Measurements from ENCODE around the gene DAPK3.
A peak's percentile ranks its signal among the peaks of the same experiment; 100 is the strongest.

The DAPK3 gene

GRCh38 chr19:3979674-3980352 is 8.9 kb upstream of the DAPK3 start:
- Histone ChIP-seq H3K9me3 (ENCODE audit: control insufficient read depth, low read length) (no peaks in the 10 kb centered on the region), H3K4ac (ENCODE audit: low read depth in 1 of 2, low read length in 2 of 2) (no peak overlapping the region), H2BK5ac (ENCODE audit: low read depth, low read length, poor library complexity, severe bottlenecking) (no peak overlapping the region), H2BK15ac (ENCODE audit: low read depth, poor library complexity, severe bottlenecking) (no peak overlapping the region), H3K4me2 (ENCODE audit: low read length, poor library complexity, severe bottlenecking) (no peak overlapping the region), H3K4me3 (ENCODE audit: insufficient read depth in 1 of 2, low read depth in 1 of 2, low read length in 2 of 2) (no peak overlapping the region), H3K9ac (ENCODE audit: low read length) (no peak overlapping the region), H3K27ac (ENCODE audit: low read length, poor library complexity, severe bottlenecking) (no peak overlapping the region), H2AK5ac (ENCODE audit: low read length, severe bottlenecking) (no peak overlapping the region), H3K23ac (ENCODE audit: low read length in 2 of 2) (no peak overlapping the region), H3K36me3 (ENCODE audit: control insufficient read depth in 1 of 2, insufficient read depth in 2 of 2, low read depth in 1 of 2, low read length in 2 of 2) (peaks cover 92 to 95% of the 10 kb centered on the region in 2 experiments), H3K27me3 (ENCODE audit: control insufficient read depth in 1 of 2, insufficient read depth in 1 of 2, low read length in 2 of 2) (no peaks in the 10 kb centered on the region), H2BK120ac (ENCODE audit: low read depth, low read length) (no peak overlapping the region), H3K14ac (ENCODE audit: low read length in 2 of 2) (no peak overlapping the region), H3K4me1 (ENCODE audit: control insufficient read depth, insufficient read depth, low read depth, low read length) (peaks cover 37% of the 10 kb centered on the region), H3K18ac (ENCODE audit: low read depth in 1 of 2, low read length in 2 of 2) (no peak overlapping the region), H4K91ac (ENCODE audit: low read length) (no peak overlapping the region), H2BK12ac (ENCODE audit: low read length in 2 of 2) (no peak overlapping the region), H2AFZ (ENCODE audit: low read depth, low read length) (no peak overlapping the region), H4K8ac (ENCODE audit: low read length) (no peak overlapping the region), H3K79me1 (replicated peaks; ENCODE audit: low read length, poor library complexity, severe bottlenecking) (no peaks in the 10 kb centered on the region)
- WGBS = 94% methylated on average over 25 of the region's 25 CpGs
- no peak for DNase-seq

- no peak overlapping the region for H2AFZ ChIP-seq (ENCODE audit: low read depth, low read length)
- H3K27ac ChIP-seq (ENCODE audit: low read length, poor library complexity, severe bottlenecking) = no peak overlapping the region
- no peak overlapping the region for H3K23ac ChIP-seq (ENCODE audit: low read length in 2 of 2)
- H2BK5ac ChIP-seq (ENCODE audit: low read depth, low read length, poor library complexity, severe bottlenecking) = no peak overlapping the region
- H3K4me1 ChIP-seq (ENCODE audit: control insufficient read depth, insufficient read depth, low read depth, low read length) = peaks cover 37% of the 10 kb centered on the region
- no peak overlapping the region for H2BK12ac ChIP-seq (ENCODE audit: low read length in 2 of 2)
- no peak overlapping the region for H3K9ac ChIP-seq (ENCODE audit: low read length)
- no peaks in the 10 kb centered on the region for H3K79me1 ChIP-seq (replicated peaks; ENCODE audit: low read length, poor library complexity, severe bottlenecking)
- no peaks in the 10 kb centered on the region for H3K9me3 ChIP-seq (ENCODE audit: control insufficient read depth, low read length)
- H3K27me3 ChIP-seq (ENCODE audit: control insufficient read depth in 1 of 2, insufficient read depth in 1 of 2, low read length in 2 of 2) = no peaks in the 10 kb centered on the region
- WGBS = 97% methylated on average over 18 of the region's 18 CpGs
- no peak overlapping the region for H3K14ac ChIP-seq (ENCODE audit: low read length in 2 of 2)
- no peak for DNase-seq
- no peak overlapping the region for H4K91ac ChIP-seq (ENCODE audit: low read length)
- no peak overlapping the region for H3K18ac ChIP-seq (ENCODE audit: low read depth in 1 of 2, low read length in 2 of 2)
- no peak overlapping the region for H2BK15ac ChIP-seq (ENCODE audit: low read depth, poor library complexity, severe bottlenecking)
- H2BK120ac ChIP-seq (ENCODE audit: low read depth, low read length) = no peak overlapping the region
- H3K4me2 ChIP-seq (ENCODE audit: low read length, poor library complexity, severe bottlenecking) = no peak overlapping the region
- no peak overlapping the region for H4K8ac ChIP-seq (ENCODE audit: low read length)
- no peak overlapping the region for H3K4ac ChIP-seq (ENCODE audit: low read depth in 1 of 2, low read length in 2 of 2)
- peaks cover 89 to 95% of the 10 kb centered on the region in 2 experiments for H3K36me3 ChIP-seq (ENCODE audit: control insufficient read depth in 1 of 2, insufficient read depth in 2 of 2, low read depth in 1 of 2, low read length in 2 of 2)
- no peak overlapping the region for H2AK5ac ChIP-seq (ENCODE audit: low read length, severe bottlenecking)
- H3K4me3 ChIP-seq (ENCODE audit: insufficient read depth in 1 of 2, low read depth in 1 of 2, low read length in 2 of 2) = no peak overlapping the region
Observed at GRCh38 chr19:3979289-3979673, 8.4 kb upstream of the DAPK3 start.

- H3K4me3 ChIP-seq (ENCODE audit: insufficient read depth in 1 of 2, low read depth in 1 of 2, low read length in 2 of 2) = no peak overlapping the region
- no peak overlapping the region for H3K9ac ChIP-seq (ENCODE audit: low read length)
- H3K23ac ChIP-seq (ENCODE audit: low read length in 2 of 2) = no peak overlapping the region
- no peak overlapping the region for H3K4ac ChIP-seq (ENCODE audit: low read depth in 1 of 2, low read length in 2 of 2)
- H2BK15ac ChIP-seq (ENCODE audit: low read depth, poor library complexity, severe bottlenecking) = no peak overlapping the region
- WGBS = 95% methylated on average over 19 of the region's 19 CpGs
- H3K4me2 ChIP-seq (ENCODE audit: low read length, poor library complexity, severe bottlenecking) = peak overlapping the region; percentile 13
- no peaks in the 10 kb centered on the region for H3K27me3 ChIP-seq (ENCODE audit: control insufficient read depth in 1 of 2, insufficient read depth in 1 of 2, low read length in 2 of 2)
- no peak overlapping the region for H2BK5ac ChIP-seq (ENCODE audit: low read depth, low read length, poor library complexity, severe bottlenecking)
- no peak overlapping the region for H4K8ac ChIP-seq (ENCODE audit: low read length)
- H3K79me1 ChIP-seq (replicated peaks; ENCODE audit: low read length, poor library complexity, severe bottlenecking) = no peaks in the 10 kb centered on the region
- H3K36me3 ChIP-seq (ENCODE audit: control insufficient read depth in 1 of 2, insufficient read depth in 2 of 2, low read depth in 1 of 2, low read length in 2 of 2) = peaks cover 79 to 83% of the 10 kb centered on the region in 2 experiments
- H2BK12ac ChIP-seq (ENCODE audit: low read length in 2 of 2) = no peak overlapping the region
- no peak overlapping the region for H3K14ac ChIP-seq (ENCODE audit: low read length in 2 of 2)
- H2BK120ac ChIP-seq (ENCODE audit: low read depth, low read length) = no peak overlapping the region
- H2AK5ac ChIP-seq (ENCODE audit: low read length, severe bottlenecking) = no peak overlapping the region
- H3K4me1 ChIP-seq (ENCODE audit: control insufficient read depth, insufficient read depth, low read depth, low read length) = peaks cover 32% of the 10 kb centered on the region
- H4K91ac ChIP-seq (ENCODE audit: low read length) = no peak overlapping the region
- DNase-seq = no peak
- no peak overlapping the region for H3K27ac ChIP-seq (ENCODE audit: low read length, poor library complexity, severe bottlenecking)
- no peak overlapping the region for H3K18ac ChIP-seq (ENCODE audit: low read depth in 1 of 2, low read length in 2 of 2)
- H2AFZ ChIP-seq (ENCODE audit: low read depth, low read length) = no peak overlapping the region
- H3K9me3 ChIP-seq (ENCODE audit: control insufficient read depth, low read length) = no peaks in the 10 kb centered on the region
Observed at GRCh38 chr19:3978145-3978544, 7.2 kb upstream of the DAPK3 start.

GRCh38 chr19:3977242-3978143 is 6.6 kb upstream of the DAPK3 start:
- H3K4me3 ChIP-seq (ENCODE audit: insufficient read depth in 1 of 2, low read depth in 1 of 2, low read length in 2 of 2) = no peak overlapping the region
- no peak overlapping the region for H2AFZ ChIP-seq (ENCODE audit: low read depth, low read length)
- 96% methylated on average over 59 of the region's 59 CpGs for WGBS

More at GRCh38 chr19:3977242-3978143, 6.6 kb upstream of the DAPK3 start:
- no peak for DNase-seq
- Histone ChIP-seq H4K8ac (ENCODE audit: low read length) (peak overlapping the region; percentile 5), H3K79me1 (replicated peaks; ENCODE audit: low read length, poor library complexity, severe bottlenecking) (no peaks in the 10 kb centered on the region), H3K27ac (ENCODE audit: low read length, poor library complexity, severe bottlenecking) (no peak overlapping the region), H4K91ac (ENCODE audit: low read length) (no peak overlapping the region), H3K4ac (ENCODE audit: low read depth in 1 of 2, low read length in 2 of 2) (no peak overlapping the region), H3K4me1 (ENCODE audit: control insufficient read depth, insufficient read depth, low read depth, low read length) (peaks cover 26% of the 10 kb centered on the region), H3K9ac (ENCODE audit: low read length) (no peak overlapping the region), H3K4me2 (ENCODE audit: low read length, poor library complexity, severe bottlenecking) (no peak overlapping the region), H3K27me3 (ENCODE audit: control insufficient read depth in 1 of 2, insufficient read depth in 1 of 2, low read length in 2 of 2) (no peaks in the 10 kb centered on the region), H3K23ac (ENCODE audit: low read length in 2 of 2) (no peak overlapping the region), H2BK12ac (ENCODE audit: low read length in 2 of 2) (no peak overlapping the region), H3K18ac (ENCODE audit: low read depth in 1 of 2, low read length in 2 of 2) (no peak overlapping the region), H3K9me3 (ENCODE audit: control insufficient read depth, low read length) (no peaks in the 10 kb centered on the region), H2BK5ac (ENCODE audit: low read depth, low read length, poor library complexity, severe bottlenecking) (no peak overlapping the region), H2AK5ac (ENCODE audit: low read length, severe bottlenecking) (no peak overlapping the region), H3K36me3 (ENCODE audit: control insufficient read depth in 1 of 2, insufficient read depth in 2 of 2, low read depth in 1 of 2, low read length in 2 of 2) (peaks cover 76 to 81% of the 10 kb centered on the region in 2 experiments), H2BK15ac (ENCODE audit: low read depth, poor library complexity, severe bottlenecking) (no peak overlapping the region), H2BK120ac (ENCODE audit: low read depth, low read length) (no peak overlapping the region), H3K14ac (ENCODE audit: low read length in 2 of 2) (no peak overlapping the region)

All from mesenchymal stem cell (in vitro differentiated cells and primary cell).